Osteoblast (primary cell): ENCODE data around the gene RLBP1. TPM values are rescaled to one million over a fixed set of nuclear protein-coding genes. Genes with fewer than 3 reads are reported as not detected.

Experiments used
- DNase-seq: peaks from one replicate; pipeline ENCODE4 v3.0.0; 2011; ENCODE audit warnings: low spot score, mixed read lengths; ENCODE audit not compliant: insufficient read length; ENCODE audit errors: missing footprints
- H2AFZ ChIP-seq: 2 replicates; pipeline ENCODE4 v1.6.0; 2011; ENCODE audit warnings: mild to moderate bottlenecking, low read length
- H3K27ac ChIP-seq: 2 replicates; pipeline ENCODE4 v1.5.1; 2011; ENCODE audit warnings: mild to moderate bottlenecking, low read depth, low read length, moderate library complexity
- H3K27me3 ChIP-seq: 2 replicates; pipeline ENCODE4 v1.6.0; 2012; ENCODE audit warnings: mild to moderate bottlenecking, control low read depth, inconsistent platforms, low read length, moderate library complexity; ENCODE audit not compliant: insufficient read depth
- H3K36me3 ChIP-seq: 2 replicates; pipeline ENCODE4 v1.5.1; 2011; ENCODE audit warnings: mild to moderate bottlenecking, low read length, control low read depth, moderate library complexity; ENCODE audit not compliant: insufficient read depth
- H3K4me1 ChIP-seq: 2 replicates; pipeline ENCODE4 v1.5.1; 2011; ENCODE audit warnings: mild to moderate bottlenecking, low read length, control low read depth, moderate library complexity; ENCODE audit not compliant: insufficient read depth
- H3K4me2 ChIP-seq: 2 replicates; pipeline ENCODE4 v1.6.0; 2011; ENCODE audit warnings: mild to moderate bottlenecking, low read length; ENCODE audit not compliant: insufficient read depth
- H3K4me3 ChIP-seq: fragments of 200-600 bp; sonication (generic); 3 replicates; pipeline ENCODE4 v1.5.1; 2012; ENCODE audit warnings: mild to moderate bottlenecking, low read length, inconsistent platforms; ENCODE audit not compliant: insufficient read depth
- H3K79me2 ChIP-seq: 2 replicates; pipeline ENCODE4 v1.6.0; 2012; ENCODE audit warnings: mild to moderate bottlenecking, low read length, control low read depth, inconsistent platforms; ENCODE audit not compliant: insufficient read depth
- H3K9me3 ChIP-seq: 2 replicates; pipeline ENCODE4 v1.5.1; 2011; ENCODE audit warnings: low read depth, low read length, control low read depth
- H4K20me1 ChIP-seq: 2 replicates; pipeline ENCODE4 v1.6.0; 2012; ENCODE audit warnings: mild to moderate bottlenecking, low read length, control low read depth; ENCODE audit not compliant: insufficient read depth
- total RNA-seq: library from RNA; depleted of rRNA; stranded (reverse); fragments of >200 nt; gene quantifications from 2 replicates; pipeline ENCODE4 v1.2.3, GENCODE V29; 2012
- TF ChIP-seq, protein P1 (sequence below): IDR thresholded peaks from 2 replicates; pipeline ENCODE4 v1.5.1; 2011; ENCODE audit warnings: mild to moderate bottlenecking, low read depth, low read length, moderate library complexity; ENCODE audit errors: extremely low read depth

Gene RLBP1
- total RNA-seq, 1 donor, result under 0.01 TPM

DNA sequence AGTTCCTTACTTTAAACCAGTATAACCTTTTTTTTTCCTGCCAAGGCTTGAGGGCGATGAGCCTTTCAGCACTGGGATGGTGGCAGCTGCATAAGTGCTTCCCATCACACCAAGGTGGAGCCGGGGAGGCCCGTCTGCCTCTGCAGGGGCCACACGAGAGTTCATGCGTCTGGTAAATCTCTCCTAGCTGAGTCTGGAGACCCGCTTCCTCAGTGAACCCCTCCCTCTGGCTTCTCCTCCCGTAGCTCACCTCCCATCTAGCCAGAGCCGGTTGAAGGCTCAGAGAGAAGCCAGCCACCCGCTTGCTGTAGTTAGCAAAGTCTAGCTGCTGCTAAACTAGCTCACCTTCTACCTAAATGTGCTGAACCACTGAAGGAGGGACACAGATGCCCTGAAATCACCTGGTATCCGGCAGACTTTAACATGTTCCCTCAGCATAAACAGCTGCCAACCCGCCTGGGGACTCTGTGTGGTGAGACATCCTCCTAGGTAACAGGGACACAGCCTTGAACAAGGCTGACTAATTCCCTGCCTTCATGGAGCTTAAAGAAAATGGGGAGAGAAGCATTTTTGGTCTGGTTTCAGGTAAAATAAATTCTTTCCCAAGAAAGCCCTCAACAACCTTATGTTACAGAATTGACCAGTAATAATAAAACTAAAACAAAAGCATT lies 42.9 kb downstream of the RLBP1 start:
- no peaks in the 10 kb centered on the region for H3K27me3 ChIP-seq
- no peak overlapping the region for H3K4me2 ChIP-seq
- H3K79me2 ChIP-seq, result no peaks in the 10 kb centered on the region
- DNase-seq, result peak; percentile 42
- H3K4me1 ChIP-seq, result peaks cover 23% of the 10 kb centered on the region
- no peak overlapping the region for H3K4me3 ChIP-seq
- no peaks in the 10 kb centered on the region for H3K9me3 ChIP-seq
- H4K20me1 ChIP-seq, result peaks cover 5% of the 10 kb centered on the region
- H3K27ac ChIP-seq, result no peak overlapping the region
- peaks cover 34% of the 10 kb centered on the region for H3K36me3 ChIP-seq
- TF ChIP-seq, protein P1, sequence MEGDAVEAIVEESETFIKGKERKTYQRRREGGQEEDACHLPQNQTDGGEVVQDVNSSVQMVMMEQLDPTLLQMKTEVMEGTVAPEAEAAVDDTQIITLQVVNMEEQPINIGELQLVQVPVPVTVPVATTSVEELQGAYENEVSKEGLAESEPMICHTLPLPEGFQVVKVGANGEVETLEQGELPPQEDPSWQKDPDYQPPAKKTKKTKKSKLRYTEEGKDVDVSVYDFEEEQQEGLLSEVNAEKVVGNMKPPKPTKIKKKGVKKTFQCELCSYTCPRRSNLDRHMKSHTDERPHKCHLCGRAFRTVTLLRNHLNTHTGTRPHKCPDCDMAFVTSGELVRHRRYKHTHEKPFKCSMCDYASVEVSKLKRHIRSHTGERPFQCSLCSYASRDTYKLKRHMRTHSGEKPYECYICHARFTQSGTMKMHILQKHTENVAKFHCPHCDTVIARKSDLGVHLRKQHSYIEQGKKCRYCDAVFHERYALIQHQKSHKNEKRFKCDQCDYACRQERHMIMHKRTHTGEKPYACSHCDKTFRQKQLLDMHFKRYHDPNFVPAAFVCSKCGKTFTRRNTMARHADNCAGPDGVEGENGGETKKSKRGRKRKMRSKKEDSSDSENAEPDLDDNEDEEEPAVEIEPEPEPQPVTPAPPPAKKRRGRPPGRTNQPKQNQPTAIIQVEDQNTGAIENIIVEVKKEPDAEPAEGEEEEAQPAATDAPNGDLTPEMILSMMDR, result no peak
- H2AFZ ChIP-seq, result no peak overlapping the region

- Histone ChIP-seq H4K20me1 (peaks cover 5% of the 10 kb centered on the region), H3K27ac (peak overlapping the region; percentile 54), H3K4me2 (no peak overlapping the region), H3K4me1 (peaks cover 23% of the 10 kb centered on the region), H3K9me3 (no peaks in the 10 kb centered on the region), H3K4me3 (no peak overlapping the region), H3K27me3 (no peaks in the 10 kb centered on the region), H3K79me2 (no peaks in the 10 kb centered on the region), H2AFZ (no peak overlapping the region), H3K36me3 (peaks cover 34% of the 10 kb centered on the region)
- DNase-seq, result peak; percentile 66
- TF ChIP-seq, protein P1, result peak; percentile 94
Observed at GRCh38 chr15:89177633-89178306, 43.6 kb downstream of the RLBP1 start.

- Histone ChIP-seq H3K9me3 (no peaks in the 10 kb centered on the region), H2AFZ (no peak overlapping the region), H4K20me1 (peaks cover 5% of the 10 kb centered on the region), H3K4me2 (no peak overlapping the region), H3K36me3 (peaks cover 34% of the 10 kb centered on the region), H3K4me1 (peaks cover 23% of the 10 kb centered on the region), H3K27me3 (no peaks in the 10 kb centered on the region), H3K79me2 (no peaks in the 10 kb centered on the region), H3K27ac (peak overlapping the region; percentile 54), H3K4me3 (no peak overlapping the region)
- DNase-seq, result no peak
- TF ChIP-seq, protein P1, result no peak
Observed at GRCh38 chr15:89177116-89177515, 44.3 kb downstream of the RLBP1 start.

DNA sequence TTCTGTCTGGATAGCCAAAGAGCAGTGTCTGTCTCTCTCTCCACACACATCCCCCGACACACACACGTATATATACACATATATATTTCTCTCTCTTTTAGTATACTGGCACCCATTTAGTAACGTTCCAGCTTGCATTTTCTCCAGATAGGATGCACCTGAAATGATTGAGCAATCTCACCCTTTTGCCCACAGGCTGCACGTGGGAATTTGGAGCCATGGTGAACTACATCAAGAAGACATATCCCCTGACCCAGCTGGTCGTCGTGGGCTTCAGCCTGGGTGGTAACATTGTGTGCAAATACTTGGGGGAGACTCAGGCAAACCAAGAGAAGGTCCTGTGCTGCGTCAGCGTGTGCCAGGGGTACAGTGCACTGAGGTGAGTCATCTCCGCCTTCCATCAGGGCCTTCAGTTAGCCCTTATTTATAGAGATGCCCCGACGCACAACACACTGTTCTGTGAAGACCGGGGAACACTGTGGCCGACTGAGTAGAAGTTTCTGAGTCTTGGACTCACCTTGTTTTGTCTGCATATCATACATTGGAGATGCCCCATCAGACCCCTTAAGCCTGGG lies 45.7 kb downstream of the RLBP1 start:
- H3K27me3 ChIP-seq, result no peaks in the 10 kb centered on the region
- peaks cover 23% of the 10 kb centered on the region for H3K4me1 ChIP-seq
- H3K9me3 ChIP-seq, result no peaks in the 10 kb centered on the region
- H2AFZ ChIP-seq, result no peak overlapping the region
- no peak overlapping the region for H3K4me2 ChIP-seq
- DNase-seq, result no peak
- H3K36me3 ChIP-seq, result peaks cover 34% of the 10 kb centered on the region
- H3K79me2 ChIP-seq, result no peaks in the 10 kb centered on the region
- H3K4me3 ChIP-seq, result no peak overlapping the region
- no peak overlapping the region for H3K27ac ChIP-seq
- TF ChIP-seq, protein P1, result no peak
- H4K20me1 ChIP-seq, result peaks cover 5% of the 10 kb centered on the region
